Fibroblast of lung (primary cell): ENCODE results near the gene GABBR2.
"Not testable (repeated sequence)": the region's sequence is repeated elsewhere in the genome, so short reads cannot be mapped to it uniquely, and the experiment has no call there.

Source experiments
- CTCF ChIP-seq, 2 donors: IDR thresholded peaks in 1 of 2; conservative IDR thresholded peaks in 1 of 2; 1 replicate in 1 of 2; 2 replicates in 1 of 2; pipeline ENCODE4 v1.5.1; 2011 to 2012; ENCODE audit warnings: low read length in 2 of 2, control low read depth in 1 of 2, inconsistent platforms in 1 of 2, low read depth in 1 of 2, mild to moderate bottlenecking in 1 of 2
- EZH2 ChIP-seq: IDR thresholded peaks from 2 replicates; pipeline ENCODE4 v1.5.1; 2012; ENCODE audit warnings: low read length, control low read depth, mild to moderate bottlenecking; ENCODE audit errors: missing control alignments

- not testable (repeated sequence) for TF ChIP-seq CTCF (conservative IDR thresholded peaks at IDR 0.05 in 1 of 2, IDR thresholded peaks at IDR 0.05 in 1 of 2; ENCODE audit: low read depth in 1 of 2, low read length in 2 of 2); EZH2
Measured at GRCh38 chr9:98508217-98508919, 200.4 kb downstream of the GABBR2 start.
